GM12875 (cell line): ENCODE results near the gene UBXN6.

ENCODE experiments used
- H3K4me3 ChIP-seq: one replicate; pipeline ENCODE4 v1.5.1; 2011; ENCODE audit warnings: low read depth, low read length, control low read depth
- TF ChIP-seq, protein P1 (sequence below): IDR thresholded peaks from 2 replicates; pipeline ENCODE4 v1.5.1; 2011; ENCODE audit warnings: low read depth, mild to moderate bottlenecking, control low read depth, inconsistent platforms, low read length, moderate library complexity, borderline replicate concordance; ENCODE audit not compliant: insufficient read depth

Gene UBXN6

DNA sequence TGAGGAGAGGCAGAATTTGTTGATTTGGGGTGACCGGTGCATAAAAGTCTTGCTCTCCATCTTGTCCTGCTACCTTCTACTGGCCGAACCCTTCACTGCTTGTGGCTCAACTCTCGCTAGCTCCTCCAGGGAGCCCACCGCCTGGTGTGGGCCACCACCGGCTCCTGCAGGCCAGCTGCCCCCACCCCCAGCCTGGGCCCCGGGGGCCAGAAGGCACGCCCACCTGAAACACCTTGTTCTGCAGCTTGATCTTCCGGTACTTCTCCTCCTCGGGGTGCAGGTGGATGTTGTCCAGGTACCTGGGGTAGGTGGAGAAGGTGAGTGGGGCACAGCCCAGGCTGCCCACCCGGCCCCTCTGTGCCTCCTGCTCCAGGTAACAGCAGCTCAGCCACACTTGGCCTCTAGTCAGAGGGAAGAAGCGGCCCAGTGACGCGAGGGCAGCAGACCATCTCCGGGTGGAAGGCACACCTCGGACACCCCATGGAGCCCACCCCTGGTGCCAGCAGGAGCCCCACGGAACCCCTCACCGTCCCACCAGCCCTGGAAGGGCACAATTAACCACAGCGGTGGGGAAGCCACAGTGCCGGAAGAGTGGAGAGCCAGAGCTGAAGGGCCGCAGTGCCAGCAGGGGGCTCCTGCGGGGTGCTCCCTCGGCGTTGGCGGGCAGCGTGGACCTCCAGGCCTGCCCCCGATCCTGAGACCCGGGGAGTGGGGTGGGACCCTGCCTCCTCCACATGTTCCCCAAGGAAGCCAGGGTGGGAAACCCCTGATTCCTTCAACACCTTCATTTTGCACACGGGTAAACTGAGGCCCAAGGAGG, 10.1 kb downstream of the UBXN6 start:
- TF ChIP-seq, protein P1, sequence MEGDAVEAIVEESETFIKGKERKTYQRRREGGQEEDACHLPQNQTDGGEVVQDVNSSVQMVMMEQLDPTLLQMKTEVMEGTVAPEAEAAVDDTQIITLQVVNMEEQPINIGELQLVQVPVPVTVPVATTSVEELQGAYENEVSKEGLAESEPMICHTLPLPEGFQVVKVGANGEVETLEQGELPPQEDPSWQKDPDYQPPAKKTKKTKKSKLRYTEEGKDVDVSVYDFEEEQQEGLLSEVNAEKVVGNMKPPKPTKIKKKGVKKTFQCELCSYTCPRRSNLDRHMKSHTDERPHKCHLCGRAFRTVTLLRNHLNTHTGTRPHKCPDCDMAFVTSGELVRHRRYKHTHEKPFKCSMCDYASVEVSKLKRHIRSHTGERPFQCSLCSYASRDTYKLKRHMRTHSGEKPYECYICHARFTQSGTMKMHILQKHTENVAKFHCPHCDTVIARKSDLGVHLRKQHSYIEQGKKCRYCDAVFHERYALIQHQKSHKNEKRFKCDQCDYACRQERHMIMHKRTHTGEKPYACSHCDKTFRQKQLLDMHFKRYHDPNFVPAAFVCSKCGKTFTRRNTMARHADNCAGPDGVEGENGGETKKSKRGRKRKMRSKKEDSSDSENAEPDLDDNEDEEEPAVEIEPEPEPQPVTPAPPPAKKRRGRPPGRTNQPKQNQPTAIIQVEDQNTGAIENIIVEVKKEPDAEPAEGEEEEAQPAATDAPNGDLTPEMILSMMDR, result no peak
- no peak overlapping the region for H3K4me3 ChIP-seq

DNA sequence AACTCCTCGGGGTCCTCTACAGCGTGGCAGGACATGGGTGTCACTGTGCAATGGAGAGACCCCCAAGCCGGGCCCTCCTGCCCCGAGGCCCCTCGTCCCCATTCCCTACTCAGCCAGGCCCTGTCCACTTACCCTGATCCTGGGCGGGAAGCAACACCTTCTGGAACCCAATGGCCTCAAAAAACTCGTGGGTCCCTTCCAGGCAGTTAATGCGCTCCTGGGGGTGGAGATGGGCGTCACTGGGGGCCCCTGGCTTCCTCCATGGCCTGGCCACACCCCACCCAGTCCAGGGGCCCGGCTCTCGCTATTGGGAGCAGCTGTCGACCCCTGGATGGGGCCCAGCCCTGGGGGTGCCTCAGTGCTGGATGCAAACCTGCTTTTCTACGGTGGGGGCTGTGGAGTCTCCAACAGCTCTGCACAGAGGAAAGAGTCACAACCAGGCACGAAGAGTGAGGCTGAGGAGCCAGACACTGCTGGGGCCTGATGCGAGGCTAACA, 10.8 kb downstream of the UBXN6 start:
- H3K4me3 ChIP-seq, result no peak overlapping the region
- TF ChIP-seq, protein P1, result no peak

DNA sequence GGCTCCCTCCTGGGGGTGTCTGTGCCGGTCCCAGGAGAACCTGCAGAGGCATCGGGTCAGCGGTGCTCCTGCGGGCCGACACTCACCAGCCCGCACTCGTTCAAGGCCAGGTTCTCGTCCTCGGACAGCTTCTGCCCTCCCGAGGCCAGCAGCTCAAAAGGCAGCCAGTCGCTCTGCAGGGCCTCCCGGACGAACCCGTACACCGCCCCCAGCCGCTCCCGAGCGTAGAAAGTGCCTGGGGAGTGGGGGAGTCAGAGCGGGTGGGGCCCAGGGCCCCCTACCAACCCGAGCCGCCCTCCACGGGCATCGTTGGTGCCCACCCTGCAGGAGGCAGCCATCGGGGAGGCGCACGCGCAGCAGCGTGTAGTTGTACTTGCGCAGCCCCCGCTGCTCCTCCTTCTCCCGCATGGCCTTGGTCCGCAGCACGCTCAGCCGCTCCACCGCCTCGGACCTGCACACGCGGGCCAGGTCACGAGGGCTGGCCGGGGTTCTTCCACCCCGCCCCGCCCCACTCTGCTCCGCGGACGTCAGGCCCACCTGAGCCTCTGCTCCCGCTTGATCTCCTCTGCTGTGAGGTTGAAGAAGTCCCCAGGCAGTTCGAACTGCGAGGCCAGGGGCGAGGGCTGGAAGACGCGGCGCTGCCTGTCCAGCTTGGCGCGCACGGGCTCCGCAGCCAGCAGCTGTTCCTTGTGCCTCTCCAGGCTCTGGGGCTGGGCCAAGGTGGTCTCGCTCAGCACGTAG, 11.5 kb downstream of the UBXN6 start:
- TF ChIP-seq, protein P1, result no peak
- H3K4me3 ChIP-seq, result no peak overlapping the region

- TF ChIP-seq, protein P1, result no peak
- no peak overlapping the region for H3K4me3 ChIP-seq
Observed at GRCh38 chr19:4444765-4445741, 12.5 kb downstream of the UBXN6 start.

GRCh38 chr19:4443966-4444764, 13.4 kb downstream of the UBXN6 start:
- no peak overlapping the region for H3K4me3 ChIP-seq
- TF ChIP-seq, protein P1, result no peak

- TF ChIP-seq, protein P1, result no peak
- H3K4me3 ChIP-seq, result no peak overlapping the region
Observed at GRCh38 chr19:4443188-4443587, 14.4 kb downstream of the UBXN6 start.
